K562 (cell line): Measurements from ENCODE around the gene CNOT1. TPM values are rescaled to one million over a fixed set of nuclear protein-coding genes. Genes with fewer than 3 reads are reported as not detected.

Experiments used
- ATAC-seq: fragments of 200-7000 bp; cut with Tn5 transposase; 3 replicates; pipeline ENCODE4 v1.9.1; 2020; ENCODE audit warnings: moderate library complexity
- BruUV-seq: library from RNA; stranded (reverse); fragments of 400-500 nt; replicated peaks from 2 replicates; lab custom pipeline; 2021; lab: Mats Ljungman, UMichigan
- CTCF ChIA-PET: fragments of 300-600 bp; formaldehyde crosslinking; extraction: SDS; loops from one replicate; lab custom pipeline; 2021; ENCODE audit warnings: low intra/inter-chr PET ratio; lab: Yijun Ruan, JAX
- POLR2A ChIA-PET: fragments of 300-600, 350-650 bp; sonication (Branson Sonifier 250); formaldehyde crosslinking; extraction: SDS; loops from one replicate; lab custom pipeline; 2021; ENCODE audit warnings: antibody characterized with exemption, inconsistent platforms; lab: Yijun Ruan, JAX
- DNase-seq, 4 experiments: peaks; one replicate each; pipeline versions ENCODE4 v3.0.0 to v3.0.0-alpha.2; 2011 to 2018; ENCODE audit warnings: low spot score in 3 of 4, mixed read lengths in 3 of 4; ENCODE audit errors: extremely low read depth in 1 of 4
- FAIRE-seq: peaks from 2 replicates; lab custom pipeline; 2011; peaks lifted over from hg19 to GRCh38; lab: Jason Lieb, UNC
- H2AFZ ChIP-seq: 2 replicates; pipeline ENCODE4 v1.6.0; 2011; ENCODE audit warnings: low read depth, low read length, control low read depth, inconsistent platforms
- H3K27ac ChIP-seq: fragments of 200-600 bp; 3 replicates; pipeline ENCODE4 v1.8.0; 2011; ENCODE audit warnings: low read depth, mild to moderate bottlenecking, control low read depth, inconsistent platforms, low read length, moderate library complexity, mixed read lengths; ENCODE audit errors: extremely low read depth
- H3K27me3 ChIP-seq, 2 experiments: fragments of 300-600 bp in 1 of 2; 2 replicates in 1 of 2; 3 replicates in 1 of 2; pipeline versions ENCODE4 v1.6.0 to v1.8.0; 2011; ENCODE audit warnings: inconsistent platforms in 2 of 2, low read length in 2 of 2, mild to moderate bottlenecking in 1 of 2, mixed read lengths in 1 of 2, moderate library complexity in 1 of 2; ENCODE audit not compliant: control insufficient read depth in 2 of 2, insufficient read depth in 2 of 2
- H3K36me3 ChIP-seq: fragments of 300-600 bp; 3 replicates; pipeline ENCODE4 v1.8.0; 2011; ENCODE audit warnings: mild to moderate bottlenecking, low read length, inconsistent platforms; ENCODE audit not compliant: control insufficient read depth, insufficient read depth
- H3K4me1 ChIP-seq, 2 experiments: fragments of 200-600 bp in 1 of 2; replicated peaks in 1 of 2; 2 replicates in 1 of 2; 3 replicates in 1 of 2; pipeline versions ENCODE4 v1.5.1 to v1.8.0; 2011; ENCODE audit warnings: inconsistent platforms in 2 of 2, low read length in 2 of 2, mild to moderate bottlenecking in 1 of 2, mixed read lengths in 1 of 2, moderate library complexity in 1 of 2; ENCODE audit not compliant: control insufficient read depth in 2 of 2, insufficient read depth in 2 of 2
- H3K4me2 ChIP-seq: 2 replicates; pipeline ENCODE4 v1.6.1; 2011; ENCODE audit warnings: low read length, control low read depth, inconsistent platforms, mixed read lengths; ENCODE audit not compliant: insufficient read depth
- H3K4me3 ChIP-seq: fragments of 200-600 bp; sonication (generic), shearing (Covaris generic); 2 replicates; pipeline ENCODE4 v1.5.1; 2016; ENCODE audit warnings: control low read depth, inconsistent platforms
- H3K79me2 ChIP-seq: fragments of 200-600 bp; 3 replicates; pipeline ENCODE4 v1.8.0; 2011; ENCODE audit warnings: low read length, inconsistent platforms; ENCODE audit not compliant: control insufficient read depth, insufficient read depth
- H3K9ac ChIP-seq, 2 experiments: 2 replicates each; pipeline versions ENCODE4 v1.6.0 to v1.6.1; 2011; ENCODE audit warnings: low read depth in 2 of 2, low read length in 2 of 2, control low read depth in 1 of 2, inconsistent platforms in 1 of 2, mild to moderate bottlenecking in 1 of 2, mixed read lengths in 1 of 2; ENCODE audit not compliant: insufficient read depth in 1 of 2
- H3K9me1 ChIP-seq: one replicate; pipeline ENCODE4 v1.6.0; 2011; ENCODE audit warnings: inconsistent platforms, mild to moderate bottlenecking, low read length, moderate library complexity; ENCODE audit not compliant: control insufficient read depth, insufficient read depth
- H3K9me3 ChIP-seq: replicated peaks from 2 replicates; pipeline ENCODE4 v1.5.1; 2011; ENCODE audit warnings: low read depth, low read length, inconsistent platforms; ENCODE audit not compliant: control insufficient read depth, insufficient read depth
- H4K20me1 ChIP-seq: replicated peaks from 2 replicates; pipeline ENCODE4 v1.6.1; 2011; ENCODE audit warnings: low read length, inconsistent platforms, mixed read lengths; ENCODE audit not compliant: control insufficient read depth, insufficient read depth
- BCOR ChIP-seq: fragments of 450-650 bp; IDR thresholded peaks from 2 replicates; pipeline ENCODE4 v1.6.1; 2016
- EGR1 ChIP-seq: fragments of 450-650 bp; conservative IDR thresholded peaks from 2 replicates; pipeline ENCODE4 v1.6.1; 2017; ENCODE audit warnings: mild to moderate bottlenecking
- KAT8 ChIP-seq: fragments of 450-650 bp; IDR thresholded peaks from 2 replicates; pipeline ENCODE4 v1.6.1; 2016; ENCODE audit warnings: low read depth, mild to moderate bottlenecking
- KLF13 ChIP-seq: fragments of 450-650 bp; IDR thresholded peaks from 2 replicates; pipeline ENCODE4 v1.6.1; 2016; ENCODE audit warnings: missing genetic modification characterization, low read depth, mild to moderate bottlenecking, missing compliant biosample characterization, moderate library complexity, borderline replicate concordance
- NFXL1 ChIP-seq: fragments of 450-650 bp; formaldehyde crosslinking; IDR thresholded peaks from 2 replicates; pipeline ENCODE4 v1.4.0; 2021; ENCODE audit warnings: mild to moderate bottlenecking
- RBM39 ChIP-seq: fragments of 200-400 bp; formaldehyde crosslinking; optimal IDR thresholded peaks from 2 replicates; pipeline ENCODE3; 2018; ENCODE audit warnings: low read depth, low read length
- RHOXF2B ChIP-seq: fragments of 250-450 bp; sonication (Bioruptor Pico); conservative IDR thresholded peaks from 2 replicates; pipeline ENCODE4 v1.5.1; 2021
- SMAD4 ChIP-seq: fragments of 250-450 bp; sonication (Bioruptor Pico); conservative IDR thresholded peaks from 2 replicates; pipeline ENCODE4 v1.8.0; 2021; ENCODE audit warnings: inconsistent platforms, mild to moderate bottlenecking, moderate library complexity
- TBP ChIP-seq: optimal IDR thresholded peaks from 2 replicates; pipeline ENCODE3; 2011; ENCODE audit warnings: low read depth, low read length, improper control_type of control experiment
- WGBS: fragments of 100-300 bp; shearing (Covaris generic); methylation state at CpG from one replicate; pipeline ENCODE4 v1.1.6; 2016; ENCODE audit warnings: low coverage, mixed read lengths; ENCODE audit not compliant: insufficient coverage; ENCODE audit errors: missing lambda C conversion rate; 5-methylcytosine and 5-hydroxymethylcytosine counted together
- in situ Hi-C: fragments of 300-500 bp; cut with MboI; formaldehyde crosslinking; loops from 4 replicates; pipeline ENCODE4 v1.15.0; 2018; ENCODE audit warnings: inconsistent platforms, mixed read lengths
- intact Hi-C: fragments of 100-400 bp; cut with micrococcal nuclease; formaldehyde crosslinking; loops from 2 replicates; pipeline ENCODE4 v1.14.2; 2022
- polyA plus RNA-seq, 8 experiments: library from polyadenylated mRNA; depleted of rRNA in 4 of 8; stranded (reverse) in 5 of 8; unstranded in 3 of 8; fragments of >200 nt; fragmentation: Nextera tagmentation in 2 of 8; fragmentation: Illumina TruSeq in 1 of 8; extraction: Ambion mirVana in 2 of 8; extraction: Trizol in 1 of 8; gene quantifications; 2 replicates each; pipeline versions ENCODE4 v1.2.1 to v1.2.3, GENCODE V29; 2011 to 2014; ENCODE audit warnings: inconsistent platforms in 1 of 8, missing spikeins in 1 of 8
- total RNA-seq, 7 experiments: library from RNA; depleted of rRNA in 6 of 7; stranded (reverse); fragments of >200 nt in 6 of 7; fragmentation: Illumina TruSeq in 2 of 7; extraction: Trizol in 2 of 7; gene quantifications; 2 replicates each; pipeline versions ENCODE4 v1.2.1 to v1.2.3, GENCODE V29; 2011 to 2021; ENCODE audit warnings: low replicate concordance in 1 of 7
- TF ChIP-seq, protein P1 (sequence below): IDR thresholded peaks from 3 replicates; pipeline ENCODE4 v1.6.1; 2011; ENCODE audit warnings: borderline replicate concordance, mild to moderate bottlenecking; ENCODE audit not compliant: insufficient read length, insufficient read depth
- TF ChIP-seq, protein P2 (sequence below): fragments of 450-650 bp; formaldehyde crosslinking; conservative IDR thresholded peaks from 2 replicates; pipeline ENCODE4 v1.4.0; 2022; ENCODE audit warnings: mild to moderate bottlenecking, missing genetic modification characterization
- TF ChIP-seq, protein P3 (sequence below): fragments of 250-450 bp; sonication (Bioruptor Pico); IDR thresholded peaks from 2 replicates; pipeline ENCODE4 v1.5.0; 2021
- TF ChIP-seq, protein P4 (sequence below): fragments of 250-450 bp; sonication (Bioruptor Pico); IDR thresholded peaks from 2 replicates; pipeline ENCODE4 v1.8.0; 2022; ENCODE audit warnings: moderate library complexity, mild to moderate bottlenecking, inconsistent platforms

The CNOT1 gene
- total and polyA plus RNA-seq, 9 of the 15 experiments (the other 6 are each of a cell fraction or from before 2014, with no cell fraction given), result 110 to 270 (median 220) TPM

DNA sequence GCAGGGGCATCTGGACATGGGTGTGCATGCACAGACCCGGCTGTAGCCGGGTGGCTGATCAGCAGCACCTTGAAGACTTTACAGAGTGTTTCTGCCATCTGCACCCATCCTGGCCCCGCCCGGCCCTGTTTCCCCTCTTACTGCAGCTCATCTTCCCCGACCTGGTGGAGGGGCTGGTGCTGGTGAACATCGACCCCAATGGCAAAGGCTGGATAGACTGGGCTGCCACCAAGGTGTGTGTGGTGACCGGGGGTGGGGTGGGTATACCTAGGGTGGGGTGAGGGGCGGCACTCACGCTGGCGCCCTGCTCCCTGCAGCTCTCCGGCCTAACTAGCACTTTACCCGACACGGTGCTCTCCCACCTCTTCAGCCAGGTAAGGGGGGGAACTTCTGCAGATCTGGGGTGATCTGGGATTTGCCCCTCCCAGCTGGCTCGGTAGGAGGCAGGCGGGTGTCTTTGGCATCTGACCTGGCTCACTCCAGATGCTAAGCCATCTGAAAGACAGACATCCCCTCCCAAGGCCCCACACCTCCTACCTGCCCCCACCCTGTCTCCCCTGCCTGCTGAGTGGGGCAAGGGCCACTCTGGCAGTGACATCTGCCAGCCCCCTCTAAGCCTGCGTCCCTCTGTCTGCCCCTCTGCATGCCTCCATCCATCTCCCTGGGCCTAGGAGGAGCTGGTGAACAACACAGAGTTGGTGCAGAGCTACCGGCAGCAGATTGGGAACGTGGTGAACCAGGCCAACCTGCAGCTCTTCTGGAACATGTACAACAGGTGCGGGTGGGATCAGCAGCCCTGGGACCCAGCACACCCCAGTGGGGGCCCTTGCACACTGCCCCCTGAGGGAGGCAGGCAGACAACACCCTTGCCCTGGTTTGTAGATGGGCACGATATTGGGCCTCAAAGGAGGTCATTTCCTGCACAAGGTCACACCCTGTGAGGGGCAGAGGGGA is 123.1 kb downstream of the CNOT1 start:
- intact Hi-C loops (no loop called here), in situ Hi-C loops (no loop called here)
- no peak for FAIRE-seq
- no peaks in the 10 kb centered on the region for H3K9me1 ChIP-seq
- no peaks in the 10 kb centered on the region for H3K9me3 ChIP-seq
- POLR2A ChIA-PET, result interaction anchor here (1.5 kb wide), 1 partner anchor 9 kb away, joined by 4 read pairs; no protein-coding TSS in a partner anchor
- WGBS, result 27% methylated on average over 15 of the region's 20 CpGs
- TF ChIP-seq TBP (no peak), SMAD4 (CRISPR knock-in tag) (no peak), EGR1 (no peak), RBM39 (no peak), BCOR (no peak), NFXL1 (no peak), KAT8 (no peak), RHOXF2B (no peak), KLF13 (tag) (no peak)
- TF ChIP-seq, protein P1, sequence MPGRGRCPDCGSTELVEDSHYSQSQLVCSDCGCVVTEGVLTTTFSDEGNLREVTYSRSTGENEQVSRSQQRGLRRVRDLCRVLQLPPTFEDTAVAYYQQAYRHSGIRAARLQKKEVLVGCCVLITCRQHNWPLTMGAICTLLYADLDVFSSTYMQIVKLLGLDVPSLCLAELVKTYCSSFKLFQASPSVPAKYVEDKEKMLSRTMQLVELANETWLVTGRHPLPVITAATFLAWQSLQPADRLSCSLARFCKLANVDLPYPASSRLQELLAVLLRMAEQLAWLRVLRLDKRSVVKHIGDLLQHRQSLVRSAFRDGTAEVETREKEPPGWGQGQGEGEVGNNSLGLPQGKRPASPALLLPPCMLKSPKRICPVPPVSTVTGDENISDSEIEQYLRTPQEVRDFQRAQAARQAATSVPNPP, result no peak
- TF ChIP-seq, protein P2, sequence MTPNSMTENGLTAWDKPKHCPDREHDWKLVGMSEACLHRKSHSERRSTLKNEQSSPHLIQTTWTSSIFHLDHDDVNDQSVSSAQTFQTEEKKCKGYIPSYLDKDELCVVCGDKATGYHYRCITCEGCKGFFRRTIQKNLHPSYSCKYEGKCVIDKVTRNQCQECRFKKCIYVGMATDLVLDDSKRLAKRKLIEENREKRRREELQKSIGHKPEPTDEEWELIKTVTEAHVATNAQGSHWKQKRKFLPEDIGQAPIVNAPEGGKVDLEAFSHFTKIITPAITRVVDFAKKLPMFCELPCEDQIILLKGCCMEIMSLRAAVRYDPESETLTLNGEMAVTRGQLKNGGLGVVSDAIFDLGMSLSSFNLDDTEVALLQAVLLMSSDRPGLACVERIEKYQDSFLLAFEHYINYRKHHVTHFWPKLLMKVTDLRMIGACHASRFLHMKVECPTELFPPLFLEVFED, result no peak
- TF ChIP-seq, protein P3, sequence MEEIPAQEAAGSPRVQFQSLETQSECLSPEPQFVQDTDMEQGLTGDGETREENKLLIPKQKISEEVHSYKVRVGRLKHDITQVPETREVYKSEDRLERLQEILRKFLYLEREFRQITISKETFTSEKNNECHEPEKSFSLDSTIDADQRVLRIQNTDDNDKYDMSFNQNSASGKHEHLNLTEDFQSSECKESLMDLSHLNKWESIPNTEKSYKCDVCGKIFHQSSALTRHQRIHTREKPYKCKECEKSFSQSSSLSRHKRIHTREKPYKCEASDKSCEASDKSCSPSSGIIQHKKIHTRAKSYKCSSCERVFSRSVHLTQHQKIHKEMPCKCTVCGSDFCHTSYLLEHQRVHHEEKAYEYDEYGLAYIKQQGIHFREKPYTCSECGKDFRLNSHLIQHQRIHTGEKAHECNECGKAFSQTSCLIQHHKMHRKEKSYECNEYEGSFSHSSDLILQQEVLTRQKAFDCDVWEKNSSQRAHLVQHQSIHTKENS (CRISPR knock-in tag), result no peak
- TF ChIP-seq, protein P4, sequence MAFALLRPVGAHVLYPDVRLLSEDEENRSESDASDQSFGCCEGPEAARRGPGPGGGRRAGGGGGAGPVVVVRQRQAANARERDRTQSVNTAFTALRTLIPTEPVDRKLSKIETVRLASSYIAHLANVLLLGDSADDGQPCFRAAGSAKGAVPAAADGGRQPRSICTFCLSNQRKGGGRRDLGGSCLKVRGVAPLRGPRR (CRISPR knock-in tag), result no peak
- ATAC-seq, result no peak
- no peak for DNase-seq
- no peak overlapping the region for H3K4me3 ChIP-seq
- no peak overlapping the region for H2AFZ ChIP-seq
- H3K9ac ChIP-seq, result no peak overlapping the region; a peak in 1 of 4 replicates
- no peak overlapping the region for H3K27ac ChIP-seq
- no peaks in the 10 kb centered on the region for H3K79me2 ChIP-seq
- H3K4me1 ChIP-seq, result peaks cover 0 to 32% of the 10 kb centered on the region in 2 experiments; a peak in 2 of 5 replicates
- peaks cover 4% of the 10 kb centered on the region; the same call in 1 of the 2 replicates for H4K20me1 ChIP-seq
- H3K4me2 ChIP-seq, result no peak overlapping the region
- CTCF ChIA-PET, result no interaction called here
- H3K27me3 ChIP-seq, result no peaks in the 10 kb centered on the region
- BruUV-seq, result no TSS peak
- no peaks in the 10 kb centered on the region for H3K36me3 ChIP-seq
